ENCODE measurements around the gene DAB2IP.
A peak's percentile ranks its signal among the peaks of the same experiment; 100 is the strongest.
"Not testable (repeated sequence)": the region's sequence is repeated elsewhere in the genome, so short reads cannot be mapped to it uniquely, and the experiment has no call there.

DAB2IP gene

GRCh38 chr9:121618504-121618903 lies 32.9 kb upstream of the DAB2IP start:
- TF ChIP-seq ARNT (IDR thresholded peaks at IDR 0.05) = no peak
- TF ChIP-seq LEF1 (IDR thresholded peaks at IDR 0.05; ENCODE audit: borderline replicate concordance) = no peak
- TF ChIP-seq L3MBTL2 (conservative IDR thresholded peaks at IDR 0.05) = no peak
- no peak for TF ChIP-seq FOXM1 (IDR thresholded peaks at IDR 0.05; ENCODE audit: borderline replicate concordance)
- TF ChIP-seq HDGF (IDR thresholded peaks at IDR 0.05; ENCODE audit: borderline replicate concordance) = no peak
- no peak for TF ChIP-seq ELF4 (IDR thresholded peaks at IDR 0.05)
- TF ChIP-seq PKNOX1 (IDR thresholded peaks at IDR 0.05) = no peak
- no peak for TF ChIP-seq SUZ12 (IDR thresholded peaks at IDR 0.05)
- no peak for TF ChIP-seq FOXK2 (IDR thresholded peaks at IDR 0.05)
- no peak for TF ChIP-seq ZNF384 (IDR thresholded peaks at IDR 0.05)
- no peak for TF ChIP-seq TARDBP (IDR thresholded peaks at IDR 0.05)
- no peak for TF ChIP-seq CTBP1 (IDR thresholded peaks at IDR 0.05; ENCODE audit: borderline replicate concordance)
- no peak for TF ChIP-seq FOXA1 (IDR thresholded peaks at IDR 0.05)
- TF ChIP-seq NFRKB (IDR thresholded peaks at IDR 0.05) = no peak
- TF ChIP-seq SP1 (IDR thresholded peaks at IDR 0.05) = no peak
- no peak for TF ChIP-seq BHLHE40 (IDR thresholded peaks at IDR 0.05; ENCODE audit: borderline replicate concordance)
- ChIA-PET CTCF (interaction anchor here (0.6 to 1.3 kb wide), 2 partner anchors 73 to 1790 kb away, joined by 3 read pairs; no protein-coding TSS in a partner anchor), POLR2A (no interaction called here)
- no peak for DNase-seq (ENCODE audit: extremely low spot score)

GRCh38 chr9:121618910-121619309 lies 32.5 kb upstream of the DAB2IP start:
- POLR2A ChIA-PET = not testable (repeated sequence)
- CTCF ChIA-PET = interaction anchor here (0.6 to 1.3 kb wide), 2 partner anchors 73 to 1790 kb away, joined by 3 read pairs; no protein-coding TSS in a partner anchor

GRCh38 chr9:121619545-121620324 lies 31.7 kb upstream of the DAB2IP start:
- CTCF ChIA-PET = interaction anchor here (1.3 to 2.1 kb wide), 4 partner anchors 10 to 74 kb away, joined by 3 to 9 read pairs (median 6); no protein-coding TSS in a partner anchor
- no peak for DNase-seq (ENCODE audit: extremely low spot score)
- POLR2A ChIA-PET = no interaction called here
- TF ChIP-seq NFRKB (IDR thresholded peaks at IDR 0.05) (no peak), PKNOX1 (IDR thresholded peaks at IDR 0.05) (no peak), FOXK2 (IDR thresholded peaks at IDR 0.05) (no peak), L3MBTL2 (conservative IDR thresholded peaks at IDR 0.05) (no peak), CTBP1 (IDR thresholded peaks at IDR 0.05; ENCODE audit: borderline replicate concordance) (no peak), ELF4 (IDR thresholded peaks at IDR 0.05) (no peak), HDGF (IDR thresholded peaks at IDR 0.05; ENCODE audit: borderline replicate concordance) (no peak), SUZ12 (IDR thresholded peaks at IDR 0.05) (no peak), TARDBP (IDR thresholded peaks at IDR 0.05) (no peak), BHLHE40 (IDR thresholded peaks at IDR 0.05; ENCODE audit: borderline replicate concordance) (no peak), LEF1 (IDR thresholded peaks at IDR 0.05; ENCODE audit: borderline replicate concordance) (no peak), ZNF384 (IDR thresholded peaks at IDR 0.05) (no peak), SP1 (IDR thresholded peaks at IDR 0.05) (no peak), FOXA1 (IDR thresholded peaks at IDR 0.05) (no peak)

More at GRCh38 chr9:121618910-121619309, 32.5 kb upstream of the DAB2IP start:
- DNase-seq (ENCODE audit: extremely low spot score) = not testable (repeated sequence)

- CTCF ChIA-PET = interaction anchor here (1.1 to 2.1 kb wide), 4 partner anchors 10 to 74 kb away, joined by 5 to 9 read pairs (median 6); no protein-coding TSS in a partner anchor
- TF ChIP-seq HDGF (IDR thresholded peaks at IDR 0.05; ENCODE audit: borderline replicate concordance) (no peak), ELF4 (IDR thresholded peaks at IDR 0.05) (no peak), SP1 (IDR thresholded peaks at IDR 0.05) (no peak), ZNF384 (IDR thresholded peaks at IDR 0.05) (no peak), SUZ12 (IDR thresholded peaks at IDR 0.05) (no peak), CTBP1 (IDR thresholded peaks at IDR 0.05; ENCODE audit: borderline replicate concordance) (no peak), FOXK2 (IDR thresholded peaks at IDR 0.05) (no peak), L3MBTL2 (conservative IDR thresholded peaks at IDR 0.05) (no peak), FOXM1 (IDR thresholded peaks at IDR 0.05; ENCODE audit: borderline replicate concordance) (no peak), ARNT (IDR thresholded peaks at IDR 0.05) (no peak), NFRKB (IDR thresholded peaks at IDR 0.05) (no peak), BHLHE40 (IDR thresholded peaks at IDR 0.05; ENCODE audit: borderline replicate concordance) (no peak), LEF1 (IDR thresholded peaks at IDR 0.05; ENCODE audit: borderline replicate concordance) (no peak), FOXA1 (IDR thresholded peaks at IDR 0.05) (no peak), TARDBP (IDR thresholded peaks at IDR 0.05) (no peak), PKNOX1 (IDR thresholded peaks at IDR 0.05) (no peak)
- POLR2A ChIA-PET = no interaction called here
- DNase-seq (ENCODE audit: extremely low spot score) = no peak
Measured at GRCh38 chr9:121620325-121620673, 31.1 kb upstream of the DAB2IP start.

GRCh38 chr9:121620777-121621449 lies 30.5 kb upstream of the DAB2IP start:
- CTCF ChIA-PET = interaction anchor here (0.6 to 2.1 kb wide), 11 partner anchors 10 to 363 kb away, joined by 3 to 9 read pairs (median 4); no protein-coding TSS in a partner anchor
- TF ChIP-seq L3MBTL2 (conservative IDR thresholded peaks at IDR 0.05) = no peak
- no peak for TF ChIP-seq HDGF (IDR thresholded peaks at IDR 0.05; ENCODE audit: borderline replicate concordance)
- TF ChIP-seq FOXM1 (IDR thresholded peaks at IDR 0.05; ENCODE audit: borderline replicate concordance) = no peak
- no peak for TF ChIP-seq ARNT (IDR thresholded peaks at IDR 0.05)
- no peak for TF ChIP-seq ZNF384 (IDR thresholded peaks at IDR 0.05)
- TF ChIP-seq ELF4 (IDR thresholded peaks at IDR 0.05) = no peak
- TF ChIP-seq FOXA1 (IDR thresholded peaks at IDR 0.05) = no peak
- TF ChIP-seq SP1 (IDR thresholded peaks at IDR 0.05) = no peak
- POLR2A ChIA-PET = no interaction called here
- peak; percentile 60 for DNase-seq (ENCODE audit: extremely low spot score)
